A549 (cell line): Measurements from ENCODE around the gene PSMD14. TPM values are rescaled to one million over a fixed set of nuclear protein-coding genes. Genes with fewer than 3 reads are reported as not detected.

ENCODE experiments used
- ATAC-seq, 2 experiments: fragments of 200-7000 bp in 1 of 2; fragments of >200 bp in 1 of 2; cut with Nextera tagmentation in 1 of 2; cut with Tn5 transposase in 1 of 2; 3 replicates each; pipeline versions ENCODE4 v1.8.0 to v1.9.1; 2018 to 2020; ENCODE audit warnings: mild to moderate bottlenecking in 1 of 2, moderate library complexity in 1 of 2
- CTCF ChIA-PET: fragments of 300-600 bp; sonication (Branson Sonifier 250); formaldehyde crosslinking; extraction: SDS; loops from one replicate; lab custom pipeline; 2021; ENCODE audit warnings: antibody characterized with exemption, inconsistent platforms; lab: Yijun Ruan, JAX
- POLR2A ChIA-PET: fragments of 350-600 bp; formaldehyde crosslinking; extraction: SDS; loops from one replicate; lab custom pipeline; 2021; ENCODE audit warnings: antibody characterized with exemption, inconsistent platforms; lab: Yijun Ruan, JAX
- DNase-seq, 2 experiments: peaks; one replicate each; pipeline versions ENCODE4 v3.0.0 to v3.0.0-alpha.2; 2011 to 2016; ENCODE audit warnings: low read depth in 1 of 2, low spot score in 1 of 2
- FAIRE-seq: peaks from 2 replicates; lab custom pipeline; 2011; peaks lifted over from hg19 to GRCh38; lab: Jason Lieb, UNC
- H3K27ac ChIP-seq, 2 experiments: fragments of >200 bp; sonication (Bioruptor Twin); formaldehyde crosslinking; 3 replicates each; pipeline ENCODE4 v1.5.1; 2016 to 2017
- H3K4me1 ChIP-seq: fragments of >200 bp; sonication (Bioruptor Twin); formaldehyde crosslinking; 3 replicates; pipeline ENCODE4 v1.6.1; 2016
- H3K4me2 ChIP-seq: fragments of >200 bp; sonication (Bioruptor Twin); formaldehyde crosslinking; 3 replicates; pipeline ENCODE4 v1.6.1; 2016
- H3K4me3 ChIP-seq: fragments of >200 bp; sonication (Bioruptor Twin); formaldehyde crosslinking; 3 replicates; pipeline ENCODE4 v1.5.1; 2016
- H3K9me3 ChIP-seq: fragments of >200 bp; sonication (Bioruptor Twin); formaldehyde crosslinking; 3 replicates; pipeline ENCODE4 v1.6.1; 2016
- BCL3 ChIP-seq: fragments of >200 bp; sonication (Bioruptor Twin); formaldehyde crosslinking; IDR thresholded peaks from 3 replicates; pipeline ENCODE4 v1.6.1; 2016
- CBX8 ChIP-seq: fragments of 200-600 bp; sonication (generic); IDR thresholded peaks from 2 replicates; pipeline ENCODE4 v1.6.1; 2016
- CEBPB ChIP-seq, 2 experiments: fragments of >200 bp in 1 of 2; sonication (Bioruptor Twin) in 1 of 2; formaldehyde crosslinking in 1 of 2; IDR thresholded peaks; 2 replicates each; pipeline ENCODE4 v1.6.1; 2012 to 2016
- ESRRA ChIP-seq: fragments of 150-350 bp; IDR thresholded peaks from 2 replicates; pipeline ENCODE4 v1.6.1; 2014; ENCODE audit warnings: mild to moderate bottlenecking, low read length, borderline replicate concordance
- FOSB ChIP-seq: fragments of 250-450 bp; sonication (Bioruptor Pico); IDR thresholded peaks from 2 replicates; pipeline ENCODE4 v1.5.0; 2020; ENCODE audit warnings: mild to moderate bottlenecking, moderate library complexity
- FOSL2 ChIP-seq, 2 experiments: fragments of 450-650 bp in 1 of 2; fragments of >200 bp in 1 of 2; sonication (Bioruptor Twin) in 1 of 2; formaldehyde crosslinking; IDR thresholded peaks; 2 replicates each; pipeline versions ENCODE4 v1.5.0 to v1.6.1; 2016 to 2020; ENCODE audit warnings: mild to moderate bottlenecking in 1 of 2, moderate library complexity in 1 of 2
- HES2 ChIP-seq: fragments of >200 bp; sonication (Bioruptor Twin); formaldehyde crosslinking; IDR thresholded peaks from 2 replicates; pipeline ENCODE4 v1.6.1; 2016
- HMGXB4 ChIP-seq: fragments of 250-450 bp; sonication (Bioruptor Pico); IDR thresholded peaks from 2 replicates; pipeline ENCODE4 v1.5.0; 2021; ENCODE audit warnings: mild to moderate bottlenecking, moderate library complexity, borderline replicate concordance
- HOXB5 ChIP-seq: fragments of 250-450 bp; sonication (Bioruptor Pico); IDR thresholded peaks from 2 replicates; pipeline ENCODE4 v1.5.0; 2020; ENCODE audit warnings: mild to moderate bottlenecking, moderate library complexity
- MAZ ChIP-seq: fragments of 150-350 bp; IDR thresholded peaks from 2 replicates; pipeline ENCODE4 v1.6.1; 2014; ENCODE audit warnings: antibody characterized with exemption, low read depth, low read length, borderline replicate concordance
- POLR2A ChIP-seq: IDR thresholded peaks from 2 replicates; pipeline ENCODE4 v1.6.1; 2012; ENCODE audit warnings: mild to moderate bottlenecking, low read length
- RARB ChIP-seq: fragments of 250-450 bp; sonication (Bioruptor Pico); IDR thresholded peaks from 2 replicates; pipeline ENCODE4 v1.8.0; 2021; ENCODE audit warnings: mild to moderate bottlenecking, moderate library complexity
- REST ChIP-seq: fragments of 200-600 bp; sonication (generic); IDR thresholded peaks from 2 replicates; pipeline ENCODE4 v1.6.1; 2016; ENCODE audit warnings: antibody characterized with exemption, mild to moderate bottlenecking, moderate library complexity
- SMC3 ChIP-seq: fragments of >200 bp; sonication (Bioruptor Twin); formaldehyde crosslinking; IDR thresholded peaks from 3 replicates; pipeline ENCODE4 v1.6.1; 2018; ENCODE audit warnings: inconsistent platforms
- SREBF2 ChIP-seq: fragments of 450-650 bp; IDR thresholded peaks from 2 replicates; pipeline ENCODE4 v1.6.1; 2014; ENCODE audit warnings: mild to moderate bottlenecking, moderate library complexity
- TFCP2L1 ChIP-seq: fragments of 250-450 bp; sonication (Bioruptor Pico); IDR thresholded peaks from 2 replicates; pipeline ENCODE4 v1.5.0; 2021; ENCODE audit warnings: mild to moderate bottlenecking
- TP53 ChIP-seq: fragments of 250-450 bp; sonication (Bioruptor Pico); IDR thresholded peaks from 2 replicates; pipeline ENCODE4 v1.5.0; 2021; ENCODE audit warnings: mild to moderate bottlenecking, moderate library complexity
- ZSCAN20 ChIP-seq: fragments of 250-450 bp; sonication (Bioruptor Pico); IDR thresholded peaks from 2 replicates; pipeline ENCODE4 v1.8.0; 2022; ENCODE audit warnings: mild to moderate bottlenecking, moderate library complexity
- WGBS: methylation state at CpG from one replicate; pipeline ENCODE4 v1.1.6; 2017; ENCODE audit errors: missing lambda C conversion rate; 5-methylcytosine and 5-hydroxymethylcytosine counted together
- polyA plus RNA-seq, 4 experiments: library from polyadenylated mRNA; depleted of rRNA in 3 of 4; stranded (reverse); fragments of >200 nt; fragmentation: RNase III in 1 of 4; extraction: RNeasy Plus Mini Kit Qiagen cat#74134 plus additional on column Dnase treatment in 1 of 4; gene quantifications; 2 replicates in 3 of 4; 3 replicates in 1 of 4; pipeline ENCODE4 v1.2.3, GENCODE V29; 2011 to 2017
- TF ChIP-seq, protein P1 (sequence below): fragments of >200 bp; sonication (Bioruptor Twin); formaldehyde crosslinking; IDR thresholded peaks from 3 replicates; pipeline ENCODE4 v1.5.1; 2016
- TF ChIP-seq, protein P2 (sequence below): fragments of 150-350 bp; IDR thresholded peaks from 2 replicates; pipeline ENCODE4 v1.6.1; 2014; ENCODE audit warnings: low read depth, mild to moderate bottlenecking, low read length

PSMD14 gene
- polyA plus RNA-seq, 2 of the 4 experiments (the other 2 are of a cell fraction): 166 to 218 TPM

- H3K4me2 ChIP-seq: no peak overlapping the region
- H3K4me3 ChIP-seq: no peak overlapping the region
- DNase-seq: no peak
- ChIA-PET POLR2A (no interaction called here), CTCF (no interaction called here)
- H3K4me1 ChIP-seq: peaks cover 9% of the 10 kb centered on the region
- 14% methylated on average over 1 of the region's 1 CpG for WGBS
- H3K27ac ChIP-seq: no peak overlapping the region
- TF ChIP-seq TFCP2L1: no peak
- no peak for TF ChIP-seq ESRRA
- no peak for TF ChIP-seq MAZ
- TF ChIP-seq, protein P1, sequence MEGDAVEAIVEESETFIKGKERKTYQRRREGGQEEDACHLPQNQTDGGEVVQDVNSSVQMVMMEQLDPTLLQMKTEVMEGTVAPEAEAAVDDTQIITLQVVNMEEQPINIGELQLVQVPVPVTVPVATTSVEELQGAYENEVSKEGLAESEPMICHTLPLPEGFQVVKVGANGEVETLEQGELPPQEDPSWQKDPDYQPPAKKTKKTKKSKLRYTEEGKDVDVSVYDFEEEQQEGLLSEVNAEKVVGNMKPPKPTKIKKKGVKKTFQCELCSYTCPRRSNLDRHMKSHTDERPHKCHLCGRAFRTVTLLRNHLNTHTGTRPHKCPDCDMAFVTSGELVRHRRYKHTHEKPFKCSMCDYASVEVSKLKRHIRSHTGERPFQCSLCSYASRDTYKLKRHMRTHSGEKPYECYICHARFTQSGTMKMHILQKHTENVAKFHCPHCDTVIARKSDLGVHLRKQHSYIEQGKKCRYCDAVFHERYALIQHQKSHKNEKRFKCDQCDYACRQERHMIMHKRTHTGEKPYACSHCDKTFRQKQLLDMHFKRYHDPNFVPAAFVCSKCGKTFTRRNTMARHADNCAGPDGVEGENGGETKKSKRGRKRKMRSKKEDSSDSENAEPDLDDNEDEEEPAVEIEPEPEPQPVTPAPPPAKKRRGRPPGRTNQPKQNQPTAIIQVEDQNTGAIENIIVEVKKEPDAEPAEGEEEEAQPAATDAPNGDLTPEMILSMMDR: no peak
- no peak for TF ChIP-seq RARB (CRISPR knock-in tag)
- TF ChIP-seq SREBF2: no peak
- TF ChIP-seq, protein P2, sequence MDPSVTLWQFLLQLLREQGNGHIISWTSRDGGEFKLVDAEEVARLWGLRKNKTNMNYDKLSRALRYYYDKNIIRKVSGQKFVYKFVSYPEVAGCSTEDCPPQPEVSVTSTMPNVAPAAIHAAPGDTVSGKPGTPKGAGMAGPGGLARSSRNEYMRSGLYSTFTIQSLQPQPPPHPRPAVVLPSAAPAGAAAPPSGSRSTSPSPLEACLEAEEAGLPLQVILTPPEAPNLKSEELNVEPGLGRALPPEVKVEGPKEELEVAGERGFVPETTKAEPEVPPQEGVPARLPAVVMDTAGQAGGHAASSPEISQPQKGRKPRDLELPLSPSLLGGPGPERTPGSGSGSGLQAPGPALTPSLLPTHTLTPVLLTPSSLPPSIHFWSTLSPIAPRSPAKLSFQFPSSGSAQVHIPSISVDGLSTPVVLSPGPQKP: no peak
- no peak for TF ChIP-seq POLR2A
- TF ChIP-seq TP53 (CRISPR knock-in tag): no peak
- no peak for TF ChIP-seq REST
- no peak for TF ChIP-seq BCL3
- TF ChIP-seq FOSB (CRISPR knock-in tag): no peak
- no peak for ATAC-seq
- FAIRE-seq: no peak
- no peaks in the 10 kb centered on the region for H3K9me3 ChIP-seq
These were observed 63.6 kb downstream of the PSMD14 start for GRCh38 chr2:161371869-161372268.

DNA sequence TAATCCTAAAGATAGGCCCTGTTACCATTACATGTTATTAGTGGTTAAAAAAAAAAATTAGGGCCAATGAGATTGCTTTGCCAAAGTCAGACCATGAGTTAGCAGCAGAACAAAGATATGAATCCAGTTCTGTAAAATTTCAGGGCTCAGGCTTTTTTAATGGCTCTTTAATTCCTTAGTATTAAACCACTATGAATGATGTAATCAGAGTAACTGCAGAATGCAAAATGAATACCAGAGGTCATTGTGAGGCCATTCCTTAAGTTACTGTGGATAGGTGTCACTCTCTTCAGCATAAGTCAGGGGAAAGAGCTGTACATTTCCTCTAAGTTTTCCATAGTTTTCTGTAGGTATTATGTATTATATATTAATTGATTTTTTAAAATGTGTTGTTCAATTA, 65.7 kb downstream of the PSMD14 start:
- no peak overlapping the region for H3K4me3 ChIP-seq
- ChIA-PET CTCF (no interaction called here), POLR2A (no interaction called here)
- H3K4me1 ChIP-seq: peaks cover 9% of the 10 kb centered on the region
- 0 out of 6 replicates have a peak overlapping the region, but pooled peaks of 1 of the 2 experiments have one; percentile 62 for H3K27ac ChIP-seq
- TF ChIP-seq ZSCAN20 (CRISPR knock-in tag) (no peak), SMC3 (no peak), HOXB5 (no peak), HMGXB4 (CRISPR knock-in tag) (no peak), FOSL2 (IDR thresholded peaks at IDR 0.05) (no peak), FOSL2 (CRISPR knock-in tag; IDR thresholded peaks at IDR 0.05) (no peak), CEBPB (IDR thresholded peaks at IDR 0.05) (no peak), ESRRA (no peak), CBX8 (no peak), HES2 (no peak), SREBF2 (no peak)
- TF ChIP-seq, protein P2: no peak
- DNase-seq (no peak), ATAC-seq (no peak), FAIRE-seq (no peak)
- H3K4me2 ChIP-seq: peak overlapping the region; percentile 30
- no peaks in the 10 kb centered on the region for H3K9me3 ChIP-seq
